GM21786 (cell line): Measurements from ENCODE around the gene TTLL4.
"Not testable (repeated sequence)": the region's sequence is repeated elsewhere in the genome, so short reads cannot be mapped to it uniquely, and the experiment has no call there.

ENCODE experiments used
- ATAC-seq: cut with Tn5 transposase; IDR thresholded peaks from one replicate; pipeline ENCODE4 v1.9.1; 2021; ENCODE audit not compliant: unreplicated experiment

TTLL4 gene

GRCh38 chr2:218736531-218736930, 25.9 kb downstream of the TTLL4 start:
- no peak for ATAC-seq

DNA sequence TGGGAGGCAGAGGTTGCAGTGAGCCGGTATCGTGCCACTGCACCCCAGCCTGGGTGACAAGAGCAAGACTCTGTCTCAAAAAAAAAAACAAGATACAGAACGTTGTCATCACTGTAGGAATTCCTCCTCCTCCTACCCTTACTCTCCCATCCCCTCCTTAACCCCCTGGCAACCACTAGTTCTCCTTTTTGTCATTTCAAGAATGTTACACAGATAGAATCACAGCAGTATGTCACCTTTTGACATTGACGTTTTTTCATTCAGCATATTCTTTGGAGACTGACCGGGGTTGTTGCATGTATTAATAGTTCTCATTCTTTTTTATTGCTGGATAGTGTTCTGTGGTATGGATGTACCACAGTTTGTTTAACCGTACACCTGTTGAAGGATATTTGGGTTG, 32.4 kb downstream of the TTLL4 start:
- ATAC-seq: no peak

DNA sequence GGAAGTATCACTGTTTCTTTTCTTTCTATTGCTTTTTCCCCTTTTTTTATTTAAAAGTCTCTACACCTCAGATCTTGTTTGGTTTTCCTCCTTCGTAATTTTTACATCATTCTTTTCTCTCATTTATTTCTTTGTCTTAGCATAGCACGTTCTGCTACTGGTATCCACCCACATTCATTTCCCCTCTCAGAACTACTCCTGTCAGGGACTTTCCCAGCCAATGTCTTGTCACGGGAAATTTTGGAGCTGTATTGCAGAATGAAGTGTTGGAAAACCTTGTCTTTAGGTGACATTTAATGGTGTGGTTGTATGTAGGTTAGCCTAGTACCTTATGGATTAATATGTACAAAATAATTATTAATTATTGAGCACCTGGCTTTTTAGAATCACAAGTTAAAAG, 34.0 kb downstream of the TTLL4 start:
- ATAC-seq: peak; percentile 55

DNA sequence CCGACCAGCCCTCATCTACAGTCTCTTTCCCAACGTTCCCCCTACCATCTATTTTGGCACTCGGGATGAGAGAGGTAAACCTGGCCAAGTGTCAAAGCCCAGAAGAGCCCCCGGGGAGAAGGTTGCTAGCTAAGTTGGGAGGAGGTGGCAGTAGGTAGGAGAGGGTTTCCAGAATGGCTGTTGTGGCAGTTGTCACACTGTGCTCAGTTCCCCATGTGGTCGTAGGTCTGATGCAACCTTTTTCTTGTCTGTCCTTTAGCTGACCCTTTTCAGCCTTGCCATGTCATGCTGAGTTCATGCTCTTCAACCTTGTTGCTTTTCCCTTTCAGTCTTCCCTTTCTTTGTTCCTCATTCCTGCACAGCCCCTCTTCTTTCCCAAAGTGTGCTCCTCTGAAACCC, 34.5 kb downstream of the TTLL4 start:
- no peak for ATAC-seq

GRCh38 chr2:218745559-218746469, 35.2 kb downstream of the TTLL4 start:
- ATAC-seq: no peak

DNA sequence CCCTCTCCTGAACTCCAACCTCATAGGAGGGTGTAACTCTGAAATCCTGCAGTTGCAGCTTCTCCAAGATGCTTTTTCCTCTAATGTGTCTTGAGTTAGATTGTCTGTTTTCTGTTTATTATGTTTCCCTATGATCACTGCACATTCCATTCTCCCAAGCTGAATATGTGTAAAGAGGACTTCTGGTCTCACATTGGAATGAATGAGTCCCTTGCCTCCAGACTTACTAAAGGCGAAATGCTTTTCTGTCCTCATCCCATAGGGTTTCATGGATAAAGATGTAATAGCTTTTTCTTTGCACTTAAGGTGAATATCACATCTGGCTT, 35.8 kb downstream of the TTLL4 start:
- no peak for ATAC-seq

- no peak for ATAC-seq
Measured at GRCh38 chr2:218746960-218747359, 36.3 kb downstream of the TTLL4 start.

GRCh38 chr2:218748741-218749441, 38.3 kb downstream of the TTLL4 start:
- no peak for ATAC-seq

GRCh38 chr2:218754201-218754600, 43.6 kb downstream of the TTLL4 start:
- ATAC-seq: no peak

- ATAC-seq: no peak
Measured at GRCh38 chr2:218754781-218755180, 44.1 kb downstream of the TTLL4 start.

DNA sequence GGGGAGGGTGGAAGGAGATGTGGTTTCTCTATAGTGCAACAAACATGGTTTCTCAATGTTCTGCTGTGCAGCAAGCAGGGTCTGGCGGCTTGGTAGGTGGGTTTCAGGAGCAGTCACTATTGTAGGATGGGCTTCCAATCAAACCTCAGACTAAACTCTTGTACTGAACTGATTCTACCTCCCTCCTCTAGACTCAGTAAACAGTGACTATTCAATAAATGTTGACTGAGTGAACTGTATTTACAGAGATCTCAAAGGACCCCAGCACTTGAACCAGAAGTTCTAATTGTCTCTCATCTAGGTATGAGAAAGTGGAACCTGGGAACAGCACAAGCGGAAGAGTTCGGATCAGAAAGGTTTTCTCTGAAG, 44.5 kb downstream of the TTLL4 start:
- ATAC-seq: no peak

- ATAC-seq: no peak
Measured at GRCh38 chr2:218755567-218756404, 45.2 kb downstream of the TTLL4 start.

GRCh38 chr2:218756599-218757377, 46.2 kb downstream of the TTLL4 start:
- ATAC-seq: no peak

DNA sequence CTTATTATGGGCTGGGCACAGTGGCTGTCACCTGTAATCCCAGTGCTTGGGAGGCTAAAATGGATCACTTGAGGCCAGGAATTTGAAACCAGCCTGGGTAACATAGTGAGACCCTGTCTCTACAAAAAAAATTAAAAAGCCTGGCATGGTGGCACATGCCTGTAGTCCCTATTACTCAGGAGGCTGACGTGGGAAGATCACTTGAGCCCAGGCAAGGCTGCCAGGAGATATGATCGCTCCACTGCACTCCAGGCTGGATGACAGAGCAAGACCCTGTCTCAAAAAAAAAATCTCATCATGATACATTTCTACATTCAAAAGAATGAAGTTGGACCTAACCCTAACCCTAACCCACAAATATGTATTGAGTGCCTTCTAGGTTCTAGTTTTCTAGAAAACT, 51.2 kb downstream of the TTLL4 start:
- ATAC-seq: no peak

- not testable (repeated sequence) for ATAC-seq
Measured at GRCh38 chr2:218772759-218773158, 62.1 kb downstream of the TTLL4 start.

- ATAC-seq: no peak
Measured at GRCh38 chr2:218773881-218774280, 63.2 kb downstream of the TTLL4 start.

DNA sequence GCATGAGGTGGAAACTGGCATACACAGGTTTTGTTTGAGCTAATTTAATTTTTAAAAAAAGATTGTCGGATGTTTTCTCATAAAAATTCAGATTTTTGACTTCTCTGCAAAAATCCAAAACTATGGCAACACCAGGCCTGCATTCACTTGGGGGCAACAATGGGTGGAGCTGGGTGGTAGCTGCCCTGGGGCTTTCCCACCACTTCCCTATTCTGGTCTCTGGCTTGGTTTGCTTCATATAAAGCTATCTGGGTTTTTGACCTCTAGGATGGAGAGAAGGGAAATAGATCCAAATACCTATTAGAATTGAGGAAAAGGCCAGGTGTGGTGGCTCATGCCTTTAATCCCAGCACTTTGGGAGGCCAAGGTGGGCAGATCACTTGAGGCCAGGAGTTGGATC, 65.9 kb downstream of the TTLL4 start:
- ATAC-seq: no peak

DNA sequence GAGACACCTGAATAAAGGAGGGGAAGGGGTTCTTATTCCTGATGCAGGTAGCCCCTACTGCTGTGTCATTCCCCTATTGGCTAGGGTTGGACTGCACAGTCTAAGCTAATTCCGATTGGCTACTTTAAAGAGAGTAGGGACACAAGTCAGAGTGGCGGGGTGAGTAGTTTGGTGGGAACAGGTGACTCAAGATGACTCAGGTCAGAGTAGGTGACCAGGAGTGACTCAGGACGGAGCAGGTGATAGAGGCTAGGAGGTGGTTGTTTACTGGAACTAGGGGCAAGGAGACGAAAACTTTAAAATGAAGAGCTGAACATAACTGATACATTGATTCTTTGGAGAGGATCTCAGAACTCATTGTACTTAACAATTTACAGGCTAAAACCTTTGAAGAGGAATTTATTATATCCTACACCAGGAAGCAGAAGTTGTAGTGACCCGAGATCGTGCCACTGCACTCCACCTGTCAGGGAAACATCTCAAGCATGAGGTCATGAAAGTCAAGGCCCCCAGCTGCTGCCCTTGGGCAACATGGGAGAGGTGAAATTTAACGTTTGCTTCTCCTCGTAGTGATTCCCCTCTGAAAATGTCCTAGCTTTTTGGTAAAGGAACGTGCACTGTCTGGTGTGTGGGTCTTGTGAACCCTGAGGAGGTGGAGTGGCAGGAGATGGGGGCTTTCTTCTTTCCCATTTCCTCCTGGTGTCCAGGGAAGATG, 66.8 kb downstream of the TTLL4 start:
- ATAC-seq: no peak

- ATAC-seq: no peak
Measured at GRCh38 chr2:218780046-218780445, 69.4 kb downstream of the TTLL4 start.
